GM06990 (cell line): ENCODE data around the gene CDH8.

ENCODE experiments used
- DNase-seq: peaks from one replicate; pipeline ENCODE4 v3.0.0-alpha.2; 2011; ENCODE audit not compliant: insufficient read length; ENCODE audit errors: extremely low read depth
- H3K27me3 ChIP-seq: replicated peaks from 2 replicates; pipeline ENCODE4 v1.6.0; 2011; ENCODE audit warnings: low read length; ENCODE audit not compliant: control insufficient read depth, insufficient read depth
- H3K36me3 ChIP-seq: 2 replicates; pipeline ENCODE4 v1.5.1; 2011; ENCODE audit warnings: low read length; ENCODE audit not compliant: control insufficient read depth, insufficient read depth
- H3K4me3 ChIP-seq: replicated peaks from 2 replicates; pipeline ENCODE4 v1.5.1; 2011; ENCODE audit warnings: low read depth, mild to moderate bottlenecking, control low read depth, low read length
- CTCF ChIP-seq: IDR thresholded peaks from 2 replicates; pipeline ENCODE4 v1.5.1; 2011; ENCODE audit warnings: low read length, control low read depth, mild to moderate bottlenecking, inconsistent platforms; ENCODE audit not compliant: insufficient read depth, poor library complexity, severe bottlenecking

CDH8 gene

GRCh38 chr16:61611847-61612491, 424.3 kb downstream of the CDH8 start:
- Histone ChIP-seq H3K4me3 (no peak overlapping the region), H3K27me3 (no peaks in the 10 kb centered on the region), H3K36me3 (no peaks in the 10 kb centered on the region)
- no peak for TF ChIP-seq CTCF
- no peak for DNase-seq

- Histone ChIP-seq H3K27me3 (no peaks in the 10 kb centered on the region), H3K4me3 (no peak overlapping the region), H3K36me3 (no peaks in the 10 kb centered on the region)
- TF ChIP-seq CTCF = no peak
- DNase-seq = no peak
Observed at GRCh38 chr16:61606581-61606980, 429.7 kb downstream of the CDH8 start.
